NCI-H226 (cell line): ENCODE measurements around the gene SLC25A45.

Source experiments
- DNase-seq: peaks from one replicate; pipeline ENCODE4 v3.0.0-alpha.2; 2015

SLC25A45 gene, protein sequence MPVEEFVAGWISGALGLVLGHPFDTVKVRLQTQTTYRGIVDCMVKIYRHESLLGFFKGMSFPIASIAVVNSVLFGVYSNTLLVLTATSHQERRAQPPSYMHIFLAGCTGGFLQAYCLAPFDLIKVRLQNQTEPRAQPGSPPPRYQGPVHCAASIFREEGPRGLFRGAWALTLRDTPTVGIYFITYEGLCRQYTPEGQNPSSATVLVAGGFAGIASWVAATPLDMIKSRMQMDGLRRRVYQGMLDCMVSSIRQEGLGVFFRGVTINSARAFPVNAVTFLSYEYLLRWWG

GRCh38 chr11:65382033-65382803 lies at the start of gene SLC25A45:
Gene SLC25A45 (minus strand): TSS chr11:65382646. CDS start chr11:65381951, 695 bp downstream.
- DNase-seq = peak; percentile 98

DNA sequence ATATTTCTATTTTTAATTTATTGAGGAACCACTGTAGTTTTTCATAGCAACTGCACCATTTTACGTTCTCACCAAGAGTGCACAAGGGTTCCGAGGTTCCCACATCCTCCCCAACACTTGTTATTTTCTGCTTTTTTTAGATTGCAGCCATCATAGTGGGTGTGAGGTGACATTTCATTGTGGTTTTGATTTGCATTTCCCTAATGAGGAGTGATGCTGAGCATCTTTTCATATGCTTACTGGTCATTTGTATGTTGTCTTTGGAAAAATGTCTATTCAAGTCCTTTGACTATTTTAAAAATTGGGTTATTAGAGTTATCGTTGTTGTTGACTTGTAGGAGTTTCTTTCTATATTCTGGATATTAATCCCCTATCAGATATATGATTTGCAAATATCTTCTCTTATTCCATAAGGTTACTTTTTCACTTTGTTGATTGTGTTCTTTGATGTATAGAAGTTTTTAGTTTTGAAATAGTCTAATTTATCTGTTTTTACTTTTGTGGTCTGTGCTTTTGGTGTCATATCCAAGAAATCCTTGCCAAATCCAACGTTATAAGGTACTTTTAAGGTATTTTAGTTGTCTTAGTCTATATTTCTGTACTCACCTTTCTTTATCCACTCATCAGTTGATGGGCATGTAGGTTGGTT lies 49.1 kb upstream of the SLC25A45 start:
- no peak for DNase-seq

GRCh38 chr11:65430406-65431217 lies 48.2 kb upstream of the SLC25A45 start:
- DNase-seq = no peak

GRCh38 chr11:65429724-65430405 lies 47.4 kb upstream of the SLC25A45 start:
- DNase-seq = peak; percentile 70

- DNase-seq = peak; percentile 52
These were observed 46.7 kb upstream of the SLC25A45 start for GRCh38 chr11:65429068-65429681.

GRCh38 chr11:65428578-65429067 lies 46.2 kb upstream of the SLC25A45 start:
- no peak for DNase-seq

- peak; percentile 51 for DNase-seq
These were observed 45.5 kb upstream of the SLC25A45 start for GRCh38 chr11:65427691-65428577.

DNA sequence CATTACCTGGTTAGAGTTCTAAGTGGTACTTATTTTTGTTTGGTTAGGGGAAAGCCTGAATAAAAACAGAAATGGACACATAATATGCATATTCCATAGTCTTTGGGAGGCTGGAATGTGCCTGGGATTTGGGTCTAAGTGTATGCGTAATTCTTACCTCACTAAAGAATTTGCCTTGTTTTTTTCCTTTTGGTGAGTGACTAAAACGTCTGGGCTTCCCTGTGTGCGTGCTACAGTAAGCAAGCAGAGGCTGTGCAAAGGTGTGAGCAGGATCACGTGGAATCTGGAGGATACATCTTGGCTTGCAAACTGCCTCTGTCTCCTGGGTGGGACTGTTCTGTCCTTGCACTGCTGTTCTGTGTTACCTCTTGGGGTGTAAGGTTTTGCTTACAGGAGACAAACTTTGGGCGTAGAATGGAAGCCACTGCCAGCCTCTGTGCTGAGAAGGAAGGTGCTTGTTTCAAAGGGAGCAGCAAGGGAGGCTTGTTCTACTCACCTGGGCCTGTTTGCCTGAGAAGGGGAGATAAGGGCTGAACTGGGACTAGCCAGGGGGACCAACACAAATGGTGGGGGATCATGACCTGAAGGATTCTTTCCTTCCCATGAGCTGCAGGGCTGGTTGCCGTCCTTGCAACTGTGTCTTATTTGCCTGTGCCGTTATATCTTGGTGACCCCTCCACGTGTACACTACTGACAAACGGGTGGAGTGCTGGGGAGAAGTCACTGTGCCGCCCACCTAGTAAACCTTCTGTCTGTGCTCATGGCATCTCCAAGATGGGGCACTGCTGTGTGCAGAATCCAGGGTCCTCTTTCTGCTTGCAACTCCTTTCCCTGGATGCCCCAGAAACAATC lies 44.6 kb upstream of the SLC25A45 start:
- DNase-seq = peak; percentile 40

DNA sequence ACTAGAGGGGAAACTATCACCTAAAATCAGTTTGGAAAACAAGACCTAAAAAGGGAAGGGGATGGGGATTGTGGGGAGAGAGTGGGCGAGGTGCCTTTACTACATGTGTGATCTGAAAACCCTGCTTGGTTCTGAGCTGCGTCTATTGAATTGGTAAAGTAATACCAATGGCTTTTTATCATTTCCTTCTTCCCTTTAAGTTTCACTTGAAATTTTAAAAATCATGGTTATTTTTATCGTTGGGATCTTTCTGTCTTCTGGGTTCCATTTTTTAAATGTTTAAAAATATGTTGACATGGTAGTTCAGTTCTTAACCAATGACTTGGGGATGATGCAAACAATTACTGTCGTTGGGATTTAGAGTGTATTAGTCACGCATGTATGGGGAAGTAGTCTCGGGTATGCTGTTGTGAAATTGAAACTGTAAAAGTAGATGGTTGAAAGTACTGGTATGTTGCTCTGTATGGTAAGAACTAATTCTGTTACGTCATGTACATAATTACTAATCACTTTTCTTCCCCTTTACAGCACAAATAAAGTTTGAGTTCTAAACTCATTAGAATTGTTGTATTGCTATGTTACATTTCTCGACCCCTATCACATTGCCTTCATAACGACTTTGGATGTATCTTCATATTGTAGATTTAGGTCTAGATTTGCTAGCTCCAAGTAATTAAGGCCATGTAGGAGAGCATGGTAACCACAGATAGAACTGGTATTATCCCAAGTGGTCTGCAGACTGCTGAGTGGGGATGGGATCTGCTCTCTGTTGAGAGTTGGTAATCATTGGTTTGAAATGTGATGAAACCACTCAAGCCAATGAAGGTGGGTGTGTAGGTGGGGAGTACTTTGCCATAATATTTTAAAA lies 43.8 kb upstream of the SLC25A45 start:
- DNase-seq = peak; percentile 63

- DNase-seq = peak; percentile 73
These were observed 42.9 kb upstream of the SLC25A45 start for GRCh38 chr11:65425105-65425970.

DNA sequence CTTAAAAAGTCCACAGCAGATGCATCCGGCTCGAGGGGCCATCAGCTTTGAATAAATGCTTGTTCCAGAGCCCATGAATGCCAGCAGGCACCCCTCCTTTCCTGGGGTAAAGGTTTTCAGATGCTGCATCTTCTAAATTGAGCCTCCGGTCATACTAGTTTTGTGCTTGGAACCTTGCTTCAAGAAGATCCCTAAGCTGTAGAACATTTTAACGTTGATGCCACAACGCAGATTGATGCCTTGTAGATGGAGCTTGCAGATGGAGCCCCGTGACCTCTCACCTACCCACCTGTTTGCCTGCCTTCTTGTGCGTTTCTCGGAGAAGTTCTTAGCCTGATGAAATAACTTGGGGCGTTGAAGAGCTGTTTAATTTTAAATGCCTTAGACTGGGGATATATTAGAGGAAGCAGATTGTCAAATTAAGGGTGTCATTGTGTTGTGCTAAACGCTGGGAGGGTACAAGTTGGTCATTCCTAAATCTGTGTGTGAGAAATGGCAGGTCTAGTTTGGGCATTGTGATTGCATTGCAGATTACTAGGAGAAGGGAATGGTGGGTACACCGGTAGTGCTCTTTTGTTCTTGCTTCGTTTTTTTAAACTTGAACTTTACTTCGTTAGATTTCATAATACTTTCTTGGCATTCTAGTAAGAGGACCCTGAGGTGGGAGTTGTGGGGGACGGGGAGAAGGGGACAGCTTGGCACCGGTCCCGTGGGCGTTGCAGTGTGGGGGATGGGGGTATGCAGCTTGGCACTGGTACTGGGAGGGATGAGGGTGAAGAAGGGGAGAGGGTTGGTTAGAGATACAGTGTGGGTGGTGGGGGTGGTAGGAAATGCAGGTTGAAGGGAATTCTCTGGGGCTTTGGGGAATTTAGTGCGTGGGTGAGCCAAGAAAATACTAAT lies 42.0 kb upstream of the SLC25A45 start:
- no peak for DNase-seq

DNA sequence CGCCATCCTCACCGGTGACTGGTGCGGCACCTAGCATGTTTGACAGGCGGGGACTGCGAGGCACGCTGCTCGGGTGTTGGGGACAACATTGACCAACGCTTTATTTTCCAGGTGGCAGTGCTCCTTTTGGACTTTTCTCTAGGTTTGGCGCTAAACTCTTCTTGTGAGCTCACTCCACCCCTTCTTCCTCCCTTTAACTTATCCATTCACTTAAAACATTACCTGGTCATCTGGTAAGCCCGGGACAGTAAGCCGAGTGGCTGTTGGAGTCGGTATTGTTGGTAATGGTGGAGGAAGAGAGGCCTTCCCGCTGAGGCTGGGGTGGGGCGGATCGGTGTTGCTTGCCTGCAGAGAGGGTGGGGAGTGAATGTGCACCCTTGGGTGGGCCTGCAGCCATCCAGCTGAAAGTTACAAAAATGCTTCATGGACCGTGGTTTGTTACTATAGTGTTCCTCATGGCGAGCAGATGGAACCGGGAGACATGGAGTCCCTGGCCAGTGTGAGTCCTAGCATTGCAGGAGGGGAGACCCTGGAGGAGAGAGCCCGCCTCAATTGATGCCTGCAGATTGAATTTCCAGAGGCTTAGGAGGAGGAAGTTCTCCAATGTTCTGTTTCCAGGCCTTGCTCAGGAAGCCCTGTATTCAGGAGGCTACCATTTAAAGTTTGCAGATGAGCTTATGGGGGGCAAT lies 41.2 kb upstream of the SLC25A45 start:
- no peak for DNase-seq

GRCh38 chr11:65422633-65423515 lies 40.4 kb upstream of the SLC25A45 start, which contains the start of gene NEAT1:
Gene NEAT1 (plus strand): TSS chr11:65422798.
- peak; percentile 84 for DNase-seq

GRCh38 chr11:65421794-65422632 lies 39.6 kb upstream of the SLC25A45 start:
- peak; percentile 95 for DNase-seq
